Iris pigment epithelial cell (primary cell): Measurements from ENCODE around the gene KLHDC10.
"Not testable (repeated sequence)": the region's sequence is repeated elsewhere in the genome, so short reads cannot be mapped to it uniquely, and the experiment has no call there.

Source experiments
- DNase-seq: peaks from one replicate; pipeline ENCODE4 v3.0.0-alpha.2; 2011; ENCODE audit warnings: low read depth

Gene KLHDC10

DNA sequence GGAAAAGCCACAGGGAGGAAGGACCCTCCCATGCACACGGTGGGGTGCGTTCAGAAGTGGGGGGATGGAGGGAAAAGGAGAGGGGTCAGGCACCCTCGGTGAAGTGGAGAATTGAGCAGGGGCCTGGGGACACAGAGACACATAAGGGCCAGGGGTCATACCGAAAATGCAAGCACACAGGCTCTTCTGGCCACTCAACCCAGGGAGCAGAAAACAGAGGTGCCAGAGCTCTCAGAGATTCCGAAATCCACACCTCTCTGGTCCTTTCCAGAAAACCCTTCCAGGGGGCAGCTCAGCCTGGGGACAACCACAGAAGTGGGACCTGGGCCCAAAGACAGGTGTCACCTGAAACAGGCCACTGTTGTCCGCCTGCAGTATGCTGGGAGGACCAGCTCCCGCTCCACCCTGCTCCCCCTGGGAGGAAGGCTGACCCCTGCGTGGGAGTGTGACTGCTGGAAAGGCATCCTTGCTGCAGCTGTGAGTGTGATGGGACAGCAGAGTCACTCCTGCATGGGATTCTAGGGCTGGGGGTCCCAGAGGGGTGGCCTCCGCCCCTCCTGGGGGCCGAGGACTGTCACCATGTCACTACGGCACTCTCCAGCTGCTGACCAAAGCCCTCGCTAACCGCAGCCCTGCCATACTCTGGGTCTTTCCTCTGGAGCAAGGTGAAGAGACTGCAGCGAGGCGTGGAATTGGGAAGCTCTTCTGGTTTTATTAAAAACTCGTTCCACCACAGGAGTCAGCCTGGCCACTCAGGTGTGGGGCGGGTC is 71.7 kb downstream of the KLHDC10 start:
- no peak for DNase-seq

DNA sequence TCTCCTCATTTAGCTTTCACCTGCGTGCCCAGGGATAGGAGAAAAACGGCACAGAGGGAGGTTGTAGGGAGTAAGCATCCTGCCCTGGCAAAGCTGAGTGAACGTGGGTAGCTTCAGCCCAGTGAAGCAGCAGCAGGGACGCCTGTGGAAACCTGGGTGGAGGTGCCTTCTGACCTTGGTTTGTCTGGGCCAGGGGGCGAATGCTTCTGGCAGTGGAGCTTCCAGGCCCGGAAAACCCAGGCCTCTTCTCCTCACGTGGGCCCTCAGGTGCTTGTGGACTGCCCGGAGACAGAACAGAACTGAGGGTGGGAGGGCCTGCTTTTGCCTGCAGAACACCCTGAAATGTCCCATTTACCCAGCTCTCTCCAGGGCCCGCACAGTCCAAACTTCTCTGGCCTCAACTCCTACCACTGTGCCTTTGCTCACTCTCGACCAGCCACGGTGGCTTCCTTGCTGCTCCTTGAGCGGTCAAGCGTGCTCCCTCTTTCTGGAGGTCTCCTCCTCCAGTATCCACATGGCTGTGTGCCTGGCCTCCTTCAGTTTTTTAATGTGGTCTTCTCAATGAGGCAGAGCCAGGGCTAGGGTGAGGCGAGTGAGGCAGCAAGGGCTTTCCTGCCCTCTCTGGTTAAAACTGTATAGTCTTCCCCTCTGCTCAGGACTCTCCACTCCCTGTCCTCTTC is 72.5 kb downstream of the KLHDC10 start:
- DNase-seq, result no peak

DNA sequence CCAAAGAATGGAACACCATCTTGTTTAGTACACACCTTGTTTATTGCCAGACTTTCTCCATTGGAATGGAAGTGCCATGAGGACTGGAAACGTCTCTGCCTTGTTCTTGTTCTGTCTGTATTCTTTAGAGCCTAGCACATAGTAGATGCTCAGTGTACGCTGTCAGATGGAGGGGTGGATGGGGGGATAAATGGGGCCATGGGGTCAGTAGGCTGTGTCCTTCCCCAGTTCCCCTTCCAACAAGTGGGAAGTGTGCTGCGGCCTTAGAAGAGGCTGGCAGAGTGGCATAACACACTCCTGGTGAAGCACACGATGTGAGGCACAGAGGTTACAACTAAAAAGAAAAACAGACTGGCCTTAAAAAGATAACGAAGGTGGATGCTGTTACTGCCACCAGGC is 73.0 kb downstream of the KLHDC10 start:
- no peak for DNase-seq

- DNase-seq, result no peak
Observed at GRCh38 chr7:130143986-130144311, 73.6 kb downstream of the KLHDC10 start.

DNA sequence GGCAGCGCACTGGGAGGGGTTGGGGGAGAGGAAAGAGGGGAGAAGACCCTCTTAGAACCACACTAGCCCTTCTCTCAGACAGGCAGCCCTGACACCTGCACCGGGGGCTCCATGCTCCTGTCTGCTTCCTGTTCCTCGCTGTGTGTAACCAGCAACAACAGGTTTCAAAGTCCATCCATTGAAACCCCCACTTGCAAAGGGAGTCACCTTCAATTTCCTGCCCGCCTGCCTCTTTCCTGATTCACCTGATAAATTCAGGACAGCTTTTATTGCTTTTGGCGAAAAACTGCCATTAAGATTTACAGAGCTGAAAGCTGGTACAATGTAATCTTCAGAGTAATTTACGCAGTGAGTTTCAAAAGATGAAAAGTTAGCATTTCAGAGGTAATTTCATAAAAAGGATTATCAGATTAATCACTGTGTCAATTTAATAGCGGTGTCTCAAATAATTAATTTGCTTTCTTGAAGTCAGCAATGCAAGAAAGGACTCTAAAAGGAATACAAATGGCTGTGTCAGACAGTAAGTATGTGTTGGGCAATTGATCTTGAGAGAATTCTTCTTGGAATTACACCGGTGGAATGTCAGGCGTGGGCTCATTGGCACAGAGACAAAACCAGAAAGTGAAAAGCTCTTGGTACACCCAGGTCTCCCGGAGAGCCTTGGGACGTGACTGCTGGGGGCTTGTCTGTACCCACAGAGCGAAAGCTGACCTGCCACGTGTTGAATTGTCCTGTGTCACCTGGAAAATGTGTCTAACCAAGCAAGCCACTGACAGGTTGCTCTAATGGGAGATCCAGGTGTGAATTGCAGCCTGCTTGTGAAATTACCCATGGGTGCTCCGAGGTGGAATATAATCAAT is 74.2 kb downstream of the KLHDC10 start:
- peak; percentile 87 for DNase-seq

DNA sequence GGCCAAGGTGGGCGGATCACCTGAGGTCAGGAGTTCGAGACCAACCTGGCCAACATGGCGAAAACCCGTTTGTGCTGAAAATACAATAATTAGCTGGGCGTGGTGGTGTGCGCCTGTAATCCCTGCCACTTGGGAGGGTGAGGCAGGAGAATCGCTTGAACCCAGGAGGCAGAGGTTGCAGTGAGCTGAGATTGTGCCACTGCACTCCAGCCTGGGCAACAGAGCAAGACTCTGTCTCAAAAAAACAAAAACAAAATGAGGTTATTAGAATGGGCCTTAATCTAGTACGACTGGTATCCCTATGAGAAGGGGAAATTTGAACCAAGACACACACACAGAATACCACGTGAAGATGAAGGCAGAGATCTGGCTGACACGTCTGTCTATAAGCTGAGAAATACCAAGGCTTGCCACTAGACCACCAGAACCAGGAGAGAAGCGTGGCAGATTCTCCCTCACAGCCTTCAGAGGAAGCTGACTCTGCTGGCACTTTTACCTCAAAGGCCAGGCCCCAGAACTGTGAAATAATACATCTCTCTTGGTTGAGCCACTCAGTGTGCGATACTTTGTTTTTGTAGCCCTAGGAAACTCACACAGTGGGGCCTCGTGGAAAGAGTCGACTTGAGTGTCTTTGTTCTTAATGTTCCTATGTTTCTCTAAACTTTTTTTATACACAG is 75.2 kb downstream of the KLHDC10 start:
- no peak for DNase-seq

- DNase-seq, result not testable (repeated sequence)
Observed at GRCh38 chr7:130146142-130146541, 75.8 kb downstream of the KLHDC10 start.

DNA sequence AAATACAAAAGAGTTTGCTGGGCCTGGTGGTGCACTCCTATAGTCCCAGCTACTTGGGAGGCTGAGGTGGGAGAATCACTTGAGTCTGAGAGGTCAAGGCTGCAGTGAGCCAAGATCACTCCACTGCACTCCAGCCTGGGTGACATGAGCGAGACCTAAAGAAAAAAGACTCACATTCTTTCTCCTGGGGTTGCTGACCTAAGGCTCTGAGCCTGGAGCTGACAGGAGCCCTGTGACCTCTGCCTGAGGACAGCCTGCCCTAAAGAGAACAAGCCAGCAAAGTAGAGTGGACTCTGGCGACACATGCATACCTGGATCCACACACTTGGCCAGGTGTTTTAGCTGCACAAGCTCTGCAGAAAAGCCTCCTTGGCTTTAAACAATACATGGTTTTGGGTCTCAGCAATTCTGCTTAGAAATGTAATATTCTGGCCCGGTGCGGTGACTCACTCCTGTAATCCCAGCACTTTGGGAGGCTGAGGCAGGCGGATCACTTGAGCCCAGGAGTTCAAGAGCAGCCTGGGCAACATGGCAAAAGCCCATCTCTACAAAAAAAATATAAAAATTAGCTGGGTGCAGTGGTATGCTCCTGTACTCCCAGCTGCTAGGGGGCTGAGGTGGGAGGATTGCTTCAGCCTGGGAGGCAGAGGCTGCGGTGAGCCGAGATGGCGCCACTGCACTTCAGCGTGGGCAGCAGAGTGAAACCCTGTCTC is 76.5 kb downstream of the KLHDC10 start:
- no peak for DNase-seq

- DNase-seq, result no peak
Observed at GRCh38 chr7:130147710-130148325, 77.5 kb downstream of the KLHDC10 start.

DNA sequence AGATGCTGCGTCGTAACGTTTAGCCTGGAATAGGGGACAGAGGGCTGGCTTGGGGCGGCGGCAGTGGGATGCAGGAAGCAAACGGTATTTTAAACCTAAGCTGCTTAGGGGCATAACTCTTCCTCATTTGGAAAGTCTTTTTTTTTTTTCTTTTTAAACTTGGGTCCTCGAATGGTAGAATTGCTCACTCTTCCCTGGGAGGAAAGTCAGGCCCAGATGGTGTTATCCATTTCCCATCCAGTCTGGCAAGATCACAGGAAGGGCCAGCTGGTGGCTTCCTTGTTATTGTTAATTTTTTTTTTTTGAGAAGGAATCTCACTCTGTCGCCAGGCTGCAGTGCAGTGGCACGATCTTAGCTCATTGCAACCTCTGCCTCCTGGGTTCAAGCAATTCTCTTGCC is 78.2 kb downstream of the KLHDC10 start:
- DNase-seq, result no peak

DNA sequence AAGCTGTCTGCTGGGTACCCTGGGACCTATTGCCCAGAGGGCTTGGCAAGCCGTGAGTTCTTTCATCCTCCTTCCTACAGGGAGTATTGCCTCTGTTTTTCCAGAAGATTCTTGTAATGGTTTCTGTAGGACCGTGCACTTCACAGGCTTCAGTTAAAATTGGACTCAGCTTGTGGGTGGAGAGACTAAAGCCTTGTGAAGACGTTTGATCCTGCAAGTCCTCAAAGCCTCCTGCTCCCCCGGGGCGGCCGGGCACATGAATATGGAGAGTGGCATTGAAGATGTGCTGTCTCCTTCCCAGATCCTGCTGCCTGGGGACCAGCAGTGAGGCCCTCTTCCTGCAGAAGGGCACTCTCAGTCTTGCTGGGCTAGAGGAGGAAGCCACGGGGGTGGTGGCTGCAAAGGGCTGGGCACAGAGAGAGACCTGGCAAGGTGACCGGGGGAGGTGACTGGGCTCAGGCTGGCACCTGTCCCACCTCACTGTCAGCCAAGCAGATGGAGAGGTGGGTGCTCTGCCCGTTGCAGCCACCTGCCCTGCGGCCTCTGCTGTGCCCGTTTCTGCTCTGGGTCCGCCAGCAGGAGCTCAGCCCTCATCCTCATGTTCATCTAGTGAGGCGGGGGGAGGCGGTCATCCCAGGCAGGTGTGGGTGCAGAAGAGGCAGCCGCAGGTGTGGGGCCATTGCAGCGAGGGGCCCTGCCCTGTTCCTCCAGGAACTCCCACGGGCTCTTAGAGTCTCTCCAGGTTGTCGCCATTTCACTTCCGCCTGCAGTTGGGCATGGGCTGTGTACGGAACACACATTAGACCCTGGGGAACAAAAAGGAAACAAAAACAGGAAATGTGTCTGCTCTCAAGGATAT is 79.2 kb downstream of the KLHDC10 start:
- no peak for DNase-seq

- DNase-seq, result no peak
Observed at GRCh38 chr7:130150587-130150986, 80.3 kb downstream of the KLHDC10 start.

GRCh38 chr7:130151591-130152492 is 81.5 kb downstream of the KLHDC10 start:
- DNase-seq, result peak; percentile 33

GRCh38 chr7:130152493-130153210 is 82.3 kb downstream of the KLHDC10 start:
- DNase-seq, result peak; percentile 49

- no peak for DNase-seq
Observed at GRCh38 chr7:130153211-130153908, 83.0 kb downstream of the KLHDC10 start.

- no peak for DNase-seq
Observed at GRCh38 chr7:130154131-130154500, 83.8 kb downstream of the KLHDC10 start.

GRCh38 chr7:130154501-130155317 is 84.4 kb downstream of the KLHDC10 start:
- no peak for DNase-seq
